Neural progenitor cell (in vitro differentiated cells): ENCODE results near the gene ITPR3. TPM values are rescaled to one million over a fixed set of nuclear protein-coding genes. Genes with fewer than 3 reads are reported as not detected.
A peak's percentile ranks its signal among the peaks of the same experiment; 100 is the strongest.

Experiments used
- DNase-seq: peaks from one replicate; pipeline ENCODE4 v3.0.0-alpha.2; 2016; ENCODE audit warnings: low spot score
- H2AFZ ChIP-seq: fragments of 200-600 bp; sonication (generic); replicated peaks from 2 replicates; pipeline ENCODE4 v1.6.1; 2016; ENCODE audit warnings: antibody characterized with exemption
- H3F3A ChIP-seq: fragments of 200-600 bp; sonication (generic); 2 replicates; pipeline ENCODE4 v1.6.1; 2016; ENCODE audit warnings: antibody characterized with exemption, low read depth
- H3K27ac ChIP-seq: fragments of 200-600 bp; sonication (generic); 2 replicates; pipeline ENCODE4 v1.5.1; 2016; ENCODE audit warnings: mild to moderate bottlenecking
- H3K27me3 ChIP-seq: fragments of 200-600 bp; sonication (generic); 2 replicates; pipeline ENCODE4 v1.6.1; 2016; ENCODE audit warnings: mild to moderate bottlenecking, moderate library complexity
- H3K36me3 ChIP-seq: fragments of 200-600 bp; sonication (generic); 2 replicates; pipeline ENCODE4 v1.5.1; 2016
- H3K4me1 ChIP-seq: fragments of 200-600 bp; sonication (generic); 2 replicates; pipeline ENCODE4 v1.6.1; 2016; ENCODE audit warnings: mixed run types
- H3K4me2 ChIP-seq: fragments of 200-600 bp; sonication (generic); 2 replicates; pipeline ENCODE4 v1.6.1; 2016
- H3K4me3 ChIP-seq: fragments of 200-600 bp; sonication (generic); 2 replicates; pipeline ENCODE4 v1.5.1; 2016
- H3K79me2 ChIP-seq: fragments of 200-600 bp; sonication (generic); 2 replicates; pipeline ENCODE4 v1.6.1; 2016; ENCODE audit warnings: low read depth
- H3K9ac ChIP-seq: fragments of 200-600 bp; sonication (generic); 2 replicates; pipeline ENCODE4 v1.6.1; 2016
- H3K9me3 ChIP-seq: fragments of 200-600 bp; sonication (generic); 2 replicates; pipeline ENCODE4 v1.5.1; 2016; ENCODE audit warnings: low read depth
- H4K20me1 ChIP-seq: fragments of 200-600 bp; sonication (generic); 2 replicates; pipeline ENCODE4 v1.6.1; 2016; ENCODE audit warnings: low read depth
- H3K27ac Mint-ChIP-seq: 3 replicates; pipeline ENCODE4 v1.8.0; 2021; ENCODE audit warnings: mixed read lengths
- H3K27me3 Mint-ChIP-seq: 2 replicates; pipeline ENCODE4 v1.8.0; 2022; ENCODE audit warnings: low read depth, mild to moderate bottlenecking, inconsistent platforms, moderate library complexity, mixed read lengths; ENCODE audit not compliant: insufficient read depth
- H3K36me3 Mint-ChIP-seq: 3 replicates; pipeline ENCODE4 v1.8.0; 2021; ENCODE audit warnings: mixed read lengths
- H3K4me1 Mint-ChIP-seq: 3 replicates; pipeline ENCODE4 v1.8.0; 2021; ENCODE audit warnings: mixed read lengths
- H3K4me3 Mint-ChIP-seq: 3 replicates; pipeline ENCODE4 v1.8.0; 2021; ENCODE audit warnings: mild to moderate bottlenecking, moderate library complexity, mixed read lengths
- H3K9me3 Mint-ChIP-seq: 3 replicates; pipeline ENCODE4 v1.8.0; 2020; ENCODE audit warnings: mixed read lengths
- EZH2 ChIP-seq: fragments of 200-600 bp; sonication (generic); IDR thresholded peaks from 2 replicates; pipeline ENCODE4 v1.6.1; 2017; ENCODE audit warnings: antibody characterized with exemption, mild to moderate bottlenecking, moderate library complexity
- EZH2phosphoT487 ChIP-seq: fragments of 200-600 bp; sonication (generic); IDR thresholded peaks from 2 replicates; pipeline ENCODE4 v1.6.1; 2017; ENCODE audit warnings: antibody characterized with exemption
- total RNA-seq: library from RNA; depleted of rRNA; stranded (reverse); fragments of >200 nt; gene quantifications from 2 replicates; pipeline ENCODE4 v1.2.3, GENCODE V29; 2015; ENCODE audit warnings: low replicate concordance
- TF ChIP-seq, protein P1 (sequence below): fragments of 200-600 bp; sonication (generic); IDR thresholded peaks from 2 replicates; pipeline ENCODE4 v1.5.1; 2017; ENCODE audit warnings: antibody characterized with exemption, mild to moderate bottlenecking

ITPR3 gene
- total RNA-seq, 1 donor from 2014 or later: 1.5 TPM

DNA sequence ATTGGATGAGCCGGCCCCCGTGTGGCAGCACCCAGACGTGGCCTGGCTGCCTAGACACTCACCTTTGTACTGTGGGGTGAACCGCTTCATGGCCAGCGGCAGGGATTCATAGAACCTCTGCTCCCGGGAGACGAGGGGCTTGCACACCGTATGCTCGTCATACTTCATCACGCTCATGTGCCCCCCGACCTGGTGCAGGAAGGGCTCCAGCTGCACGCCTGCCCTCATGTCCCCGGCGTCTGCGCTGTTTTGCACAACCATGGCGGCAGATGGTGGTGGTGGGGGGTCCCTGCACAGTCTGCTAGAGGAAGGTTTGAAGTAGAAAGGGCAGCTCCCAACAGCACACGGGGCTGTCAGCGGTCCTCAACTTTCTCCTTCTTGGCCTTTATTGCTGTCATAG lies 114.1 kb downstream of the ITPR3 start:
- H3K27me3 Mint-ChIP-seq: peaks cover 3% of the 10 kb centered on the region
- Histone ChIP-seq H3K4me3 (no peak overlapping the region), H3K79me2 (no peaks in the 10 kb centered on the region), H2AFZ (no peak overlapping the region), H3K9me3 (no peaks in the 10 kb centered on the region), H4K20me1 (no peaks in the 10 kb centered on the region), H3K4me1 (peaks cover 1% of the 10 kb centered on the region), H3K27me3 (no peaks in the 10 kb centered on the region), H3K4me2 (no peak overlapping the region), H3K36me3 (no peaks in the 10 kb centered on the region), H3K9ac (no peak overlapping the region), H3F3A (peaks cover under 1% of the 10 kb centered on the region), H3K27ac (no peak overlapping the region)
- no peak overlapping the region for H3K27ac Mint-ChIP-seq
- H3K4me1 Mint-ChIP-seq: peaks cover 18% of the 10 kb centered on the region
- no peaks in the 10 kb centered on the region for H3K9me3 Mint-ChIP-seq
- TF ChIP-seq EZH2phosphoT487 (no peak), EZH2 (no peak)
- TF ChIP-seq, protein P1, sequence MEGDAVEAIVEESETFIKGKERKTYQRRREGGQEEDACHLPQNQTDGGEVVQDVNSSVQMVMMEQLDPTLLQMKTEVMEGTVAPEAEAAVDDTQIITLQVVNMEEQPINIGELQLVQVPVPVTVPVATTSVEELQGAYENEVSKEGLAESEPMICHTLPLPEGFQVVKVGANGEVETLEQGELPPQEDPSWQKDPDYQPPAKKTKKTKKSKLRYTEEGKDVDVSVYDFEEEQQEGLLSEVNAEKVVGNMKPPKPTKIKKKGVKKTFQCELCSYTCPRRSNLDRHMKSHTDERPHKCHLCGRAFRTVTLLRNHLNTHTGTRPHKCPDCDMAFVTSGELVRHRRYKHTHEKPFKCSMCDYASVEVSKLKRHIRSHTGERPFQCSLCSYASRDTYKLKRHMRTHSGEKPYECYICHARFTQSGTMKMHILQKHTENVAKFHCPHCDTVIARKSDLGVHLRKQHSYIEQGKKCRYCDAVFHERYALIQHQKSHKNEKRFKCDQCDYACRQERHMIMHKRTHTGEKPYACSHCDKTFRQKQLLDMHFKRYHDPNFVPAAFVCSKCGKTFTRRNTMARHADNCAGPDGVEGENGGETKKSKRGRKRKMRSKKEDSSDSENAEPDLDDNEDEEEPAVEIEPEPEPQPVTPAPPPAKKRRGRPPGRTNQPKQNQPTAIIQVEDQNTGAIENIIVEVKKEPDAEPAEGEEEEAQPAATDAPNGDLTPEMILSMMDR: no peak
- no peak for DNase-seq
- no peak overlapping the region for H3K4me3 Mint-ChIP-seq
- no peaks in the 10 kb centered on the region for H3K36me3 Mint-ChIP-seq

DNA sequence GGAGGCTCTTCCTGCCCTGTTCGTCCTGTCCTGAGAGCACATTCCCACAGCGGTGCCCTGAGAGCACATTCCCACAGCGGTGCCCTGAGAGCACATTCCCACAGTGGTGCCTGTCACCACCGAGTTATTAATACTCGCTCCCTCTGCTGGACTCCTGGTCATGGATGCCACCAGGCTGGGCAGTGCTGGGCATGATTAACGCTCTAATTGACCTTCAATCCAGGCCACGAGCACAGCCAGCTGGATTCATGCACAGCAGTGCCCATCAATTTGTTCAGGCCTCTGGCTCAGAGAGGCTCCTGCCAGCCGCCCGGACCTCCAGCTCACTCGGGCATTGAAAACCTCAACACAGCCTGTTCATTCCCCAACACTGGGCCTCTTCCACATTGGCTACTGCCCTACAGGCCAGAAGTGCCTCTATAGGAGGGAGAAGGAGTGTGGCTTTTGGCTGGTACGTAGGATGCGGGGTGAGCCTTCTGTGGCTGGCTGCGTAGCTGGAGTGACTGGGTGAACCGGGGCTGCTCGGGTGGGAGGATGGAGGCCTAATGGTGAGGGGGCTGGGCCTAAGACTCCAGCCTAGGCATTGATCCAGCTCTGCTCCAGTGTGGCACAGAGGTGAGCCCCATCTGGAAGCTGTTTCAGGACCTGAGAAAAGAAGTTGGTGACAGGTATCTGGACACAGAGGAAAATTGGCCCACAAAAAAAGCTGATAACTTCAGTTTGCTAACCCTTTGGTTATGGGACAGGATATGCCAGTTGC lies 116.3 kb downstream of the ITPR3 start:
- H3K27ac Mint-ChIP-seq: peak overlapping the region; percentile 66
- Histone ChIP-seq H3K79me2 (no peaks in the 10 kb centered on the region), H3K27ac (no peak overlapping the region), H3K9me3 (no peaks in the 10 kb centered on the region), H3K4me3 (no peak overlapping the region), H2AFZ (no peak overlapping the region), H3K4me1 (no peaks in the 10 kb centered on the region), H3K27me3 (no peaks in the 10 kb centered on the region), H3F3A (no peaks in the 10 kb centered on the region), H4K20me1 (no peaks in the 10 kb centered on the region), H3K9ac (no peak overlapping the region), H3K4me2 (no peak overlapping the region), H3K36me3 (no peaks in the 10 kb centered on the region)
- no peak for DNase-seq
- no peaks in the 10 kb centered on the region for H3K36me3 Mint-ChIP-seq
- H3K9me3 Mint-ChIP-seq: no peaks in the 10 kb centered on the region
- peaks cover 7% of the 10 kb centered on the region for H3K27me3 Mint-ChIP-seq
- peaks cover 15% of the 10 kb centered on the region for H3K4me1 Mint-ChIP-seq
- TF ChIP-seq EZH2 (no peak), EZH2phosphoT487 (no peak)
- TF ChIP-seq, protein P1: no peak
- H3K4me3 Mint-ChIP-seq: no peak overlapping the region

DNA sequence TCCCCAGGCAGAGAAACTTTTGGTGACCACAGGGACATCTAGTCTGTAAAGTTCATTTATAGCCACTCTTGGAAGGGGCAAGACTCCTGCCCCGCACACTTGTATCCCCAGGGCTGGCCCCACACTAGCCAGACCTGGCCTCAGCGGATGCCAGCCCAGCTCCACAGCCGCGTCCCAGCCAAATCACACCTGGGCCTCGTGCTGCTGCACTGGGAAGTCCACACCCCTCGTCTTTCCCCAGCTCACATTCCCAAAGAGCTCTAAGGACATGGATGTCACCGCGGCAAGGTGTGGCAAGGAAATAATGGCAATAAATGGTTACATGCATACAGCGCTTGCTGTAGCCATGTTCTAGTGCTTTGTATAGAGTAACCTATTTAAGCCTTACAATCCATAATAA lies 117.0 kb downstream of the ITPR3 start:
- H3K27me3 ChIP-seq: no peaks in the 10 kb centered on the region
- no peaks in the 10 kb centered on the region for H4K20me1 ChIP-seq
- H3F3A ChIP-seq: no peaks in the 10 kb centered on the region
- H3K27ac ChIP-seq: no peak overlapping the region
- H3K36me3 ChIP-seq: no peaks in the 10 kb centered on the region
- H3K9me3 ChIP-seq: no peaks in the 10 kb centered on the region
- Mint-ChIP-seq H3K4me1 (peaks cover 14% of the 10 kb centered on the region), H3K27me3 (peaks cover 7% of the 10 kb centered on the region), H3K9me3 (no peaks in the 10 kb centered on the region), H3K4me3 (no peak overlapping the region), H3K27ac (no peak overlapping the region), H3K36me3 (no peaks in the 10 kb centered on the region)
- no peak overlapping the region for H2AFZ ChIP-seq
- TF ChIP-seq, protein P1: no peak
- TF ChIP-seq EZH2 (no peak), EZH2phosphoT487 (no peak)
- H3K79me2 ChIP-seq: no peaks in the 10 kb centered on the region
- H3K4me2 ChIP-seq: no peak overlapping the region
- DNase-seq: no peak
- H3K9ac ChIP-seq: no peak overlapping the region
- H3K4me3 ChIP-seq: no peak overlapping the region
- no peaks in the 10 kb centered on the region for H3K4me1 ChIP-seq
